GM21360 (cell line): Measurements from ENCODE around the gene BST1.

Experiments
- ATAC-seq: cut with Tn5 transposase; IDR thresholded peaks from one replicate; pipeline ENCODE4 v1.9.1; 2021; ENCODE audit warnings: mild to moderate bottlenecking, moderate library complexity; ENCODE audit not compliant: unreplicated experiment

The BST1 gene

GRCh38 chr4:15702941-15703403 is at the start of gene BST1:
Gene BST1 (plus strand): TSS chr4:15703065. CDS start chr4:15703145, 80 bp downstream.
- ATAC-seq = peak; percentile 64

- no peak for ATAC-seq
Observed at GRCh38 chr4:15653420-15653819, 49.4 kb upstream of the BST1 start.

GRCh38 chr4:15653864-15654592 is 48.8 kb upstream of the BST1 start:
- peak; percentile 31 for ATAC-seq

- peak; percentile 38 for ATAC-seq
Observed at GRCh38 chr4:15654593-15655222, 48.2 kb upstream of the BST1 start.

- ATAC-seq = peak; percentile 53
Observed at GRCh38 chr4:15655223-15656037, 47.4 kb upstream of the BST1 start, which contains the start of gene FBXL5. Gene FBXL5 (minus strand): TSS chr4:15655357. CDS start chr4:15655287, 70 bp downstream.

- no peak for ATAC-seq
Observed at GRCh38 chr4:15656038-15656470, 46.8 kb upstream of the BST1 start.

GRCh38 chr4:15657366-15657765 is 45.5 kb upstream of the BST1 start:
- ATAC-seq = no peak

- no peak for ATAC-seq
Observed at GRCh38 chr4:15658136-15658770, 44.6 kb upstream of the BST1 start.

GRCh38 chr4:15658781-15659180 is 44.1 kb upstream of the BST1 start:
- no peak for ATAC-seq

GRCh38 chr4:15659768-15660570 is 42.9 kb upstream of the BST1 start:
- ATAC-seq = no peak

- no peak for ATAC-seq
Observed at GRCh38 chr4:15665753-15666365, 37.0 kb upstream of the BST1 start.

GRCh38 chr4:15667006-15667405 is 35.9 kb upstream of the BST1 start:
- ATAC-seq = no peak

GRCh38 chr4:15668566-15669435 is 34.1 kb upstream of the BST1 start:
- no peak for ATAC-seq

- ATAC-seq = no peak
Observed at GRCh38 chr4:15670576-15670975, 32.3 kb upstream of the BST1 start.

- ATAC-seq = no peak
Observed at GRCh38 chr4:15672101-15672500, 30.8 kb upstream of the BST1 start.

GRCh38 chr4:15673337-15673736 is 29.5 kb upstream of the BST1 start:
- ATAC-seq = no peak

- ATAC-seq = no peak
Observed at GRCh38 chr4:15674046-15674445, 28.8 kb upstream of the BST1 start.

- no peak for ATAC-seq
Observed at GRCh38 chr4:15674926-15675325, 27.9 kb upstream of the BST1 start.

- ATAC-seq = no peak
Observed at GRCh38 chr4:15675356-15675755, 27.5 kb upstream of the BST1 start.
